HCT116 (cell line): ENCODE results near the gene PIGA. TPM values are rescaled to one million over a fixed set of nuclear protein-coding genes. Genes with fewer than 3 reads are reported as not detected.

Experiments used
- ATAC-seq: fragments of 200-7000 bp; cut with Tn5 transposase; 2 replicates; pipeline ENCODE4 v1.9.1; 2020; ENCODE audit warnings: mild to moderate bottlenecking, moderate library complexity
- BruUV-seq: library from RNA; stranded (reverse); fragments of 400-500 nt; replicated peaks from 2 replicates; lab custom pipeline; 2021; lab: Mats Ljungman, UMichigan
- CTCF ChIA-PET: fragments of 300-600 bp; sonication (Branson Sonifier 250); formaldehyde crosslinking; loops from one replicate; lab custom pipeline; 2021; ENCODE audit warnings: antibody characterized with exemption; lab: Charles Lee
- POLR2A ChIA-PET: fragments of 300-600, 350-600 bp; sonication (Branson Sonifier 250); formaldehyde crosslinking; loops from one replicate; lab custom pipeline; 2021; ENCODE audit warnings: antibody characterized with exemption; lab: Charles Lee
- RAD21 ChIA-PET, 2 experiments: fragments of 300-600 bp; sonication (Branson Sonifier 250); formaldehyde crosslinking; loops; one replicate each; lab custom pipeline; 2023; ENCODE audit warnings: low total read pairs in 2 of 2; ENCODE audit not compliant: uncharacterized antibody in 2 of 2, unreplicated experiment in 2 of 2, low non-redundant PET in 1 of 2; lab: Charles Lee
- DNase-seq: peaks from one replicate; pipeline ENCODE4 v3.0.0-alpha.2; 2010; ENCODE audit warnings: low read depth, low spot score
- H2AFZ ChIP-seq: fragments of 200-600 bp; shearing (Covaris generic), sonication (generic); 2 replicates; pipeline ENCODE4 v1.6.1; 2017; ENCODE audit warnings: low read depth, mixed run types, mixed read lengths, antibody characterized with exemption, low read length; ENCODE audit not compliant: poor library complexity, severe bottlenecking
- H3K27ac ChIP-seq: 2 replicates; pipeline ENCODE4 v1.5.1; 2012; ENCODE audit warnings: low read depth, low read length
- H3K27me3 ChIP-seq: fragments of 200-600 bp; sonication (generic); 2 replicates; pipeline ENCODE4 v1.6.1; 2016; ENCODE audit warnings: mixed run types, low read length, mixed read lengths; ENCODE audit not compliant: insufficient read depth
- H3K36me3 ChIP-seq, 2 experiments: fragments of 200-500 bp in 1 of 2; fragments of 200-600 bp in 1 of 2; sonication (Bioruptor generic) in 1 of 2; sonication (generic) in 1 of 2; 2 replicates each; pipeline versions ENCODE4 v1.5.1 to v1.6.1; 2014 to 2016; ENCODE audit warnings: low read length in 2 of 2, inconsistent platforms in 1 of 2, mixed read lengths in 1 of 2, mixed run types in 1 of 2; ENCODE audit not compliant: insufficient read depth in 2 of 2, control insufficient read depth in 1 of 2
- H3K4me1 ChIP-seq, 2 experiments: fragments of 200-600 bp in 1 of 2; sonication (generic) in 1 of 2; 2 replicates each; pipeline versions ENCODE4 v1.5.1 to v1.6.1; 2012 to 2017; ENCODE audit warnings: low read length in 2 of 2, inconsistent platforms in 1 of 2, mild to moderate bottlenecking in 1 of 2, mixed read lengths in 1 of 2, mixed run types in 1 of 2, moderate library complexity in 1 of 2; ENCODE audit not compliant: insufficient read depth in 2 of 2, control insufficient read depth in 1 of 2
- H3K4me2 ChIP-seq: fragments of 200-600 bp; sonication (generic); 2 replicates; pipeline ENCODE4 v1.6.1; 2017; ENCODE audit warnings: mixed run types, low read length, mixed read lengths
- H3K4me3 ChIP-seq, 2 experiments: fragments of 200-600 bp in 1 of 2; sonication (generic) in 1 of 2; replicated peaks in 1 of 2; 2 replicates each; pipeline ENCODE4 v1.5.1; 2011 to 2016; ENCODE audit warnings: low read length in 2 of 2, control low read depth in 1 of 2, low read depth in 1 of 2, mild to moderate bottlenecking in 1 of 2, mixed read lengths in 1 of 2, mixed run types in 1 of 2
- H3K79me2 ChIP-seq: fragments of 200-600 bp; sonication (generic); 2 replicates; pipeline ENCODE4 v1.6.1; 2017; ENCODE audit warnings: mild to moderate bottlenecking, mixed run types, low read length, moderate library complexity, mixed read lengths; ENCODE audit not compliant: insufficient read depth
- H3K9ac ChIP-seq: fragments of 200-600 bp; sonication (generic); 2 replicates; pipeline ENCODE4 v1.6.1; 2016; ENCODE audit warnings: low read length, mixed read lengths
- H3K9me2 ChIP-seq: fragments of 200-600 bp; sonication (generic), shearing (Covaris generic); 2 replicates; pipeline ENCODE4 v1.6.1; 2017; ENCODE audit warnings: mixed run types, mild to moderate bottlenecking, moderate library complexity; ENCODE audit not compliant: insufficient read depth
- H3K9me3 ChIP-seq, 2 experiments: fragments of 200-500 bp in 1 of 2; fragments of 200-600 bp in 1 of 2; sonication (Bioruptor generic) in 1 of 2; sonication (generic) in 1 of 2; 2 replicates each; pipeline ENCODE4 v1.6.1; 2014 to 2017; ENCODE audit warnings: low read length in 2 of 2, mixed read lengths in 2 of 2, inconsistent platforms in 1 of 2, low read depth in 1 of 2, mild to moderate bottlenecking in 1 of 2, mixed run types in 1 of 2, moderate library complexity in 1 of 2; ENCODE audit not compliant: control insufficient read depth in 1 of 2, insufficient read depth in 1 of 2
- H4K20me1 ChIP-seq: fragments of 200-600 bp; sonication (generic), shearing (Covaris generic); 2 replicates; pipeline ENCODE4 v1.6.1; 2017; ENCODE audit warnings: mixed run types, mild to moderate bottlenecking, moderate library complexity; ENCODE audit not compliant: insufficient read depth
- CBX3 ChIP-seq: IDR thresholded peaks from 2 replicates; pipeline ENCODE4 v1.6.1; 2012; ENCODE audit warnings: low read depth
- CEBPB ChIP-seq: IDR thresholded peaks from 2 replicates; pipeline ENCODE4 v1.6.1; 2012; ENCODE audit warnings: low read depth
- CTCF ChIP-seq, 3 experiments: fragments of 200-600 bp in 1 of 3; sonication (generic) in 1 of 3; IDR thresholded peaks in 2 of 3; conservative IDR thresholded peaks in 1 of 3; 2 replicates each; pipeline ENCODE4 v1.5.1; 2012 to 2017; ENCODE audit warnings: low read depth in 2 of 3, low read length in 2 of 3, antibody characterized with exemption in 1 of 3, borderline replicate concordance in 1 of 3, control low read depth in 1 of 3, mild to moderate bottlenecking in 1 of 3, mixed read lengths in 1 of 3, mixed run types in 1 of 3, moderate library complexity in 1 of 3; ENCODE audit not compliant: insufficient read depth in 1 of 3
- EGR1 ChIP-seq: IDR thresholded peaks from 2 replicates; pipeline ENCODE4 v1.6.1; 2012; ENCODE audit warnings: low read depth
- ELF1 ChIP-seq: IDR thresholded peaks from 2 replicates; pipeline ENCODE4 v1.6.1; 2012; ENCODE audit warnings: low read depth, borderline replicate concordance
- EZH2 ChIP-seq: fragments of 200-600 bp; sonication (generic); IDR thresholded peaks from 2 replicates; pipeline ENCODE4 v1.6.1; 2017; ENCODE audit warnings: antibody characterized with exemption, mixed run types
- FOSL1 ChIP-seq: IDR thresholded peaks from 2 replicates; pipeline ENCODE4 v1.6.1; 2012; ENCODE audit warnings: low read depth
- JUND ChIP-seq: IDR thresholded peaks from 2 replicates; pipeline ENCODE4 v1.6.1; 2012
- POLR2A ChIP-seq: IDR thresholded peaks from 2 replicates; pipeline ENCODE4 v1.7.0; 2011; ENCODE audit warnings: borderline replicate concordance; ENCODE audit not compliant: insufficient read depth, insufficient read length; ENCODE audit errors: extremely low read depth
- POLR2AphosphoS5 ChIP-seq: IDR thresholded peaks from 2 replicates; pipeline ENCODE4 v1.6.1; 2011; ENCODE audit warnings: mild to moderate bottlenecking, low read depth, low read length, moderate library complexity
- RAD21 ChIP-seq: IDR thresholded peaks from 2 replicates; pipeline ENCODE4 v1.6.1; 2012; ENCODE audit warnings: low read depth, mild to moderate bottlenecking
- REST ChIP-seq: IDR thresholded peaks from 2 replicates; pipeline ENCODE4 v1.6.1; 2012; ENCODE audit warnings: low read depth
- SIN3A ChIP-seq: IDR thresholded peaks from 2 replicates; pipeline ENCODE4 v1.6.1; 2012; ENCODE audit warnings: low read depth
- SRF ChIP-seq: IDR thresholded peaks from 2 replicates; pipeline ENCODE4 v1.6.1; 2012; ENCODE audit warnings: low read depth
- TCF7L2 ChIP-seq: IDR thresholded peaks from 2 replicates; pipeline ENCODE4 v1.7.0; 2011; ENCODE audit warnings: borderline replicate concordance, inconsistent platforms; ENCODE audit not compliant: insufficient read depth, insufficient read length; ENCODE audit errors: extremely low read depth
- YY1 ChIP-seq: IDR thresholded peaks from 2 replicates; pipeline ENCODE4 v1.6.1; 2011; ENCODE audit warnings: low read length, low read depth, moderate library complexity, mild to moderate bottlenecking; ENCODE audit not compliant: insufficient replicate concordance; ENCODE audit errors: extremely low read depth
- ZBTB33 ChIP-seq: IDR thresholded peaks from 2 replicates; pipeline ENCODE4 v1.6.1; 2011; ENCODE audit warnings: mild to moderate bottlenecking, low read length, moderate library complexity; ENCODE audit not compliant: insufficient replicate concordance; ENCODE audit errors: extremely low read depth
- ZFX ChIP-seq: fragments of 450-650 bp; IDR thresholded peaks from 2 replicates; pipeline ENCODE4 v1.6.1; 2017
- ZNF274 ChIP-seq: fragments of 200-500 bp; sonication (Bioruptor generic); IDR thresholded peaks from 2 replicates; pipeline ENCODE4 v1.6.1; 2014; ENCODE audit warnings: mild to moderate bottlenecking, low read depth, low read length, inconsistent platforms
- intact Hi-C: fragments of 100-400 bp; cut with micrococcal nuclease; formaldehyde crosslinking; loops from 2 replicates; pipeline ENCODE4 v1.10.0; 2022
- total RNA-seq: library from RNA; stranded (reverse); gene quantifications from one replicate; pipeline ENCODE4 v1.2.1, GENCODE V29; 2021; ENCODE audit not compliant: unreplicated experiment
- TF ChIP-seq, protein P1 (sequence below): IDR thresholded peaks from 2 replicates; pipeline ENCODE4 v1.6.1; 2012

PIGA gene
- total RNA-seq, 1 experiment from 2014 or later: 12.7 TPM

GRCh38 chrX:15373976-15374375 is 38.7 kb upstream of the PIGA start:
- Histone ChIP-seq H3K4me1 (no peaks in the 10 kb centered on the region), H4K20me1 (no peaks in the 10 kb centered on the region), H3K9ac (no peak overlapping the region), H3K79me2 (no peaks in the 10 kb centered on the region), H3K27me3 (no peaks in the 10 kb centered on the region), H2AFZ (no peak overlapping the region), H3K4me2 (no peak overlapping the region), H3K9me2 (no peaks in the 10 kb centered on the region), H3K36me3 (no peaks in the 10 kb centered on the region), H3K27ac (no peak overlapping the region), H3K9me3 (no peaks in the 10 kb centered on the region), H3K4me3 (no peak overlapping the region)
- TF ChIP-seq CBX3: no peak
- no peak for TF ChIP-seq SIN3A
- no peak for TF ChIP-seq EGR1
- no peak for TF ChIP-seq POLR2AphosphoS5
- no peak for TF ChIP-seq POLR2A
- no peak for TF ChIP-seq ZNF274
- no peak for TF ChIP-seq CTCF (IDR thresholded peaks at IDR 0.05 in 2 of 3, conservative IDR thresholded peaks at IDR 0.05 in 1 of 3; ENCODE audit: borderline replicate concordance in 1 of 3, insufficient read depth in 1 of 3, low read depth in 2 of 3, low read length in 2 of 3)
- no peak for TF ChIP-seq FOSL1
- no peak for TF ChIP-seq ZFX
- no peak for TF ChIP-seq REST
- no peak for TF ChIP-seq TCF7L2
- no peak for TF ChIP-seq SRF
- no peak for TF ChIP-seq JUND
- TF ChIP-seq ZBTB33: no peak
- TF ChIP-seq EZH2: no peak
- TF ChIP-seq, protein P1, sequence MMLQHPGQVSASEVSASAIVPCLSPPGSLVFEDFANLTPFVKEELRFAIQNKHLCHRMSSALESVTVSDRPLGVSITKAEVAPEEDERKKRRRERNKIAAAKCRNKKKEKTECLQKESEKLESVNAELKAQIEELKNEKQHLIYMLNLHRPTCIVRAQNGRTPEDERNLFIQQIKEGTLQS: no peak
- TF ChIP-seq CEBPB: no peak
- TF ChIP-seq ELF1: no peak
- no peak for TF ChIP-seq YY1
- no peak for TF ChIP-seq RAD21
- ChIA-PET RAD21 (no interaction called here), CTCF (no interaction called here), POLR2A (no interaction called here)
- intact Hi-C loops: no loop called here
- DNase-seq: no peak
- no TSS peak for BruUV-seq
- ATAC-seq: no peak
